Fibroblast of lung (primary cell): ENCODE results near the gene JAZF1. TPM values are rescaled to one million over a fixed set of nuclear protein-coding genes. Genes with fewer than 3 reads are reported as not detected.
A peak's percentile ranks its signal among the peaks of the same experiment; 100 is the strongest.

ENCODE experiments used
- DNase-seq, 2 donors: peaks; one replicate each; pipeline versions ENCODE4 v3.0.0 to v3.0.0-alpha.2; 2010; ENCODE audit warnings: low read depth in 2 of 2
- H2AFZ ChIP-seq: 2 replicates; pipeline ENCODE4 v1.5.1; 2012; ENCODE audit warnings: low read length, control low read depth, inconsistent platforms
- H3K27ac ChIP-seq: 2 replicates; pipeline ENCODE4 v1.5.1; 2011; ENCODE audit warnings: low read length, control low read depth; ENCODE audit not compliant: insufficient read depth
- H3K27me3 ChIP-seq: 2 replicates; pipeline ENCODE4 v1.5.1; 2011; ENCODE audit warnings: mild to moderate bottlenecking, low read length; ENCODE audit not compliant: control insufficient read depth, insufficient read depth
- H3K36me3 ChIP-seq: 2 replicates; pipeline ENCODE4 v1.5.1; 2011; ENCODE audit warnings: low read length; ENCODE audit not compliant: control insufficient read depth, insufficient read depth
- H3K4me1 ChIP-seq: 2 replicates; pipeline ENCODE4 v1.5.1; 2011; ENCODE audit warnings: low read length; ENCODE audit not compliant: control insufficient read depth, insufficient read depth; ENCODE audit errors: extremely low read depth
- H3K4me2 ChIP-seq: 2 replicates; pipeline ENCODE4 v1.5.1; 2011; ENCODE audit warnings: low read length, control low read depth; ENCODE audit not compliant: insufficient read depth; ENCODE audit errors: extremely low read depth
- H3K4me3 ChIP-seq, 4 experiments: fragments of 200-600 bp in 1 of 4; sonication (generic) in 1 of 4; replicated peaks in 1 of 4; 2 replicates each; pipeline ENCODE4 v1.5.1; 2011 to 2016; ENCODE audit warnings: low read length in 4 of 4, low read depth in 3 of 4, mild to moderate bottlenecking in 3 of 4, control low read depth in 2 of 4, inconsistent platforms in 1 of 4, mixed read lengths in 1 of 4; ENCODE audit not compliant: insufficient read depth in 1 of 4; ENCODE audit errors: control extremely low read depth in 1 of 4
- H3K79me2 ChIP-seq: 2 replicates; pipeline ENCODE4 v1.5.1; 2012; ENCODE audit warnings: mild to moderate bottlenecking, low read length, inconsistent platforms; ENCODE audit not compliant: control insufficient read depth, insufficient read depth
- H3K9ac ChIP-seq: 2 replicates; pipeline ENCODE4 v1.5.1; 2011; ENCODE audit warnings: mild to moderate bottlenecking, low read length, control low read depth; ENCODE audit not compliant: insufficient read depth
- H3K9me3 ChIP-seq: 2 replicates; pipeline ENCODE4 v1.5.1; 2012; ENCODE audit warnings: low read depth, low read length; ENCODE audit not compliant: control insufficient read depth, insufficient read depth
- H4K20me1 ChIP-seq: 2 replicates; pipeline ENCODE4 v1.5.1; 2011; ENCODE audit warnings: low read length; ENCODE audit not compliant: control insufficient read depth, insufficient read depth; ENCODE audit errors: extremely low read depth
- EZH2 ChIP-seq: IDR thresholded peaks from 2 replicates; pipeline ENCODE4 v1.5.1; 2012; ENCODE audit warnings: low read length, control low read depth, mild to moderate bottlenecking; ENCODE audit errors: missing control alignments
- polyA plus RNA-seq, 2 donors: library from polyadenylated mRNA; depleted of rRNA in 1 of 2; stranded (reverse) in 1 of 2; unstranded in 1 of 2; fragments of >200 nt; gene quantifications; 2 replicates each; pipeline ENCODE4 v1.2.1, GENCODE V29; 2011 to 2012; ENCODE audit warnings: missing spikeins in 1 of 2
- total RNA-seq: library from RNA; depleted of rRNA; stranded (reverse); fragments of >200 nt; gene quantifications from 2 replicates; pipeline ENCODE4 v1.2.1, GENCODE V29; 2014
- TF ChIP-seq, protein P1 (sequence below), 2 donors: IDR thresholded peaks in 1 of 2; conservative IDR thresholded peaks in 1 of 2; 1 replicate in 1 of 2; 2 replicates in 1 of 2; pipeline ENCODE4 v1.5.1; 2011 to 2012; ENCODE audit warnings: low read length in 2 of 2, control low read depth in 1 of 2, inconsistent platforms in 1 of 2, low read depth in 1 of 2, mild to moderate bottlenecking in 1 of 2

Gene JAZF1
- total and polyA plus RNA-seq, 2 donors (not counting 1 experiment from before 2014, with no cell fraction given), result 9.1 to 9.3 TPM

GRCh38 chr7:27905951-27906350 lies 274.6 kb downstream of the JAZF1 start:
- Histone ChIP-seq H3K4me3 (no peak overlapping the region), H3K4me2 (no peak overlapping the region), H3K9ac (no peak overlapping the region), H3K27ac (no peak overlapping the region), H2AFZ (no peak overlapping the region), H4K20me1 (no peaks in the 10 kb centered on the region), H3K27me3 (no peaks in the 10 kb centered on the region), H3K79me2 (no peaks in the 10 kb centered on the region), H3K36me3 (no peaks in the 10 kb centered on the region), H3K9me3 (no peaks in the 10 kb centered on the region), H3K4me1 (no peaks in the 10 kb centered on the region)
- TF ChIP-seq EZH2, result no peak
- TF ChIP-seq, protein P1, sequence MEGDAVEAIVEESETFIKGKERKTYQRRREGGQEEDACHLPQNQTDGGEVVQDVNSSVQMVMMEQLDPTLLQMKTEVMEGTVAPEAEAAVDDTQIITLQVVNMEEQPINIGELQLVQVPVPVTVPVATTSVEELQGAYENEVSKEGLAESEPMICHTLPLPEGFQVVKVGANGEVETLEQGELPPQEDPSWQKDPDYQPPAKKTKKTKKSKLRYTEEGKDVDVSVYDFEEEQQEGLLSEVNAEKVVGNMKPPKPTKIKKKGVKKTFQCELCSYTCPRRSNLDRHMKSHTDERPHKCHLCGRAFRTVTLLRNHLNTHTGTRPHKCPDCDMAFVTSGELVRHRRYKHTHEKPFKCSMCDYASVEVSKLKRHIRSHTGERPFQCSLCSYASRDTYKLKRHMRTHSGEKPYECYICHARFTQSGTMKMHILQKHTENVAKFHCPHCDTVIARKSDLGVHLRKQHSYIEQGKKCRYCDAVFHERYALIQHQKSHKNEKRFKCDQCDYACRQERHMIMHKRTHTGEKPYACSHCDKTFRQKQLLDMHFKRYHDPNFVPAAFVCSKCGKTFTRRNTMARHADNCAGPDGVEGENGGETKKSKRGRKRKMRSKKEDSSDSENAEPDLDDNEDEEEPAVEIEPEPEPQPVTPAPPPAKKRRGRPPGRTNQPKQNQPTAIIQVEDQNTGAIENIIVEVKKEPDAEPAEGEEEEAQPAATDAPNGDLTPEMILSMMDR (conservative IDR thresholded peaks at IDR 0.05 in 1 of 2, IDR thresholded peaks at IDR 0.05 in 1 of 2; ENCODE audit: low read depth in 1 of 2, low read length in 2 of 2), result no peak
- no peak for DNase-seq

DNA sequence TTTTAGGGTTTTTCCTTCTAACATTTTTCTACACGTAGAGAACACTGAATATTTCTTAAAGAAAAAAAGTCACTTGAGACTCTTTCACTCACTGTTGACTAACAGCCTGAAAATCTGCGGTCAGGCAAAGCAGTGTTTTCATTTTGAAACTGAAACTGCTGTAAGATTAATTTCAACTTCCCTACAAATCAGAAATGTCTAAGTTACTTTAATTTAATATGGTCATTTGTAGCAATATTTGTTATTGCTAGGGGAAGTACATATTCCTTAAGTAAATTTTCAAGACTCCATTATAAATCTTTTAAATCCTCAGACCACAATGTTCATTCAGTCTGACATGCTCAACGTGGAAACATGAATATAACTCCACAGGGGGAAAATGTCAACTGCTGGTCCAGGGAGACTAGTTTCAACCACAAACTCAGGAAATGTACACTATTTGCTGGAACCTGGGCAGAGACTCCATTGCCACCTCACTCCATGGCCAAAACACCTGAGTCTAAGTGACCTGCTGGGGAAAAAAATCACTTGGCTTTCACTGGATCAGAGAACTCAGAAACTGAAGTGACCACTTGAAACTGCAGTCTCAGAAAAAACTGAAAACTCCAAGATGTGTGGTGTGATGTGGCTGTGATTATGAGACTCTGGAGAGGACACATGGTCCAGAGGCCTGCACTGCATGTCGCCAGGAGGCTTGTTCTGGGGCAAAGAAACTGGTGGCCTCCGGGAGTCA lies 279.4 kb downstream of the JAZF1 start:
- Histone ChIP-seq H3K27ac (peak overlapping the region; percentile 36), H3K79me2 (no peaks in the 10 kb centered on the region), H3K4me3 (peak overlapping the region; percentile 1 to 43 (median 38)), H2AFZ (peak overlapping the region; percentile 4), H3K4me2 (peak overlapping the region; percentile 72), H4K20me1 (no peaks in the 10 kb centered on the region), H3K9me3 (no peaks in the 10 kb centered on the region), H3K4me1 (no peaks in the 10 kb centered on the region), H3K9ac (no peak overlapping the region), H3K36me3 (no peaks in the 10 kb centered on the region), H3K27me3 (no peaks in the 10 kb centered on the region)
- peak; percentile 46 to 67 for DNase-seq
- no peak for TF ChIP-seq EZH2
- TF ChIP-seq, protein P1 (conservative IDR thresholded peaks at IDR 0.05 in 1 of 2, IDR thresholded peaks at IDR 0.05 in 1 of 2; ENCODE audit: low read depth in 1 of 2, low read length in 2 of 2), result no peak

DNA sequence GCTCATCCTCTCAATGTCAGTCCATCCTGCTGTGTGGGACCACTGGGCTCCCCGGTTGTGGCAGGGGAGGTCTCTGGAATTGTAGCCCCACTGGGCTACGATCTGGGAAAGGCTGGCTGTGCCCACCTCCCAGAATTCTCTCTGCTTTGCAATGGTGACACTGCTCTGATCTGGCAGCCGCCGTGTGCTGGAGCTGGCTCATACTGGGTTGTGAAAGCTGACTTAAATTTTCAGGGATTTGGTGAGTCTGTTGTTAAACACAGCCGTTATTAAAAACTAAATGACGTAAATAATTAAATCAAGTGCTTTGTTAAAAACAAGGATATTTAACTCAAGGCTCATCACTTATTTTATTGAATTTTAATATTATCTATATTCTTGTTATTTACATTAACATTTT lies 280.6 kb downstream of the JAZF1 start:
- Histone ChIP-seq H3K9me3 (no peaks in the 10 kb centered on the region), H3K27ac (no peak overlapping the region), H4K20me1 (no peaks in the 10 kb centered on the region), H2AFZ (no peak overlapping the region), H3K9ac (no peak overlapping the region), H3K27me3 (no peaks in the 10 kb centered on the region), H3K36me3 (no peaks in the 10 kb centered on the region), H3K4me1 (no peaks in the 10 kb centered on the region), H3K4me2 (no peak overlapping the region), H3K79me2 (no peaks in the 10 kb centered on the region), H3K4me3 (no peak overlapping the region)
- no peak for DNase-seq
- TF ChIP-seq EZH2, result no peak
- TF ChIP-seq, protein P1 (conservative IDR thresholded peaks at IDR 0.05 in 1 of 2, IDR thresholded peaks at IDR 0.05 in 1 of 2; ENCODE audit: low read depth in 1 of 2, low read length in 2 of 2), result no peak
